Right lobe of liver (tissue), 6 donors: Measurements from ENCODE around the gene RASAL2. TPM values are rescaled to one million over a fixed set of nuclear protein-coding genes. Genes with fewer than 3 reads are reported as not detected.

Experiments used
- ATAC-seq, 4 donors: fragments of 200-7000 bp; cut with Tn5 transposase; one replicate each; pipeline ENCODE4 v1.9.1; 2020; ENCODE audit warnings: mild to moderate bottlenecking in 4 of 4, moderate library complexity in 4 of 4
- DNase-seq, 3 donors: peaks; one replicate each; pipeline ENCODE4 v3.0.0-alpha.2; 2020
- H3K27ac ChIP-seq, 3 donors: fragments of 200-600 bp; one replicate each; pipeline ENCODE4 v1.8.0; 2022
- H3K27me3 ChIP-seq, 2 donors: fragments of 200-600 bp; one replicate each; pipeline ENCODE4 v1.8.0; 2022
- H3K36me3 ChIP-seq, 4 donors: fragments of 200-600 bp; sonication (generic) in 1 of 4; one replicate each; pipeline versions ENCODE4 v1.5.1 to v1.8.0; 2017 to 2022; ENCODE audit warnings: control low read depth in 1 of 4
- H3K4me1 ChIP-seq, 4 donors: fragments of 200-600 bp; sonication (generic) in 1 of 4; one replicate each; pipeline versions ENCODE4 v1.5.1 to v1.8.0; 2017 to 2022; ENCODE audit warnings: control low read depth in 1 of 4
- H3K4me3 ChIP-seq, 3 donors: fragments of 200-600 bp; one replicate each; pipeline ENCODE4 v1.8.0; 2022
- H3K9me3 ChIP-seq, 4 donors: fragments of 200-600 bp; sonication (generic) in 1 of 4; one replicate each; pipeline versions ENCODE4 v1.5.1 to v1.8.0; 2017 to 2022; ENCODE audit warnings: control low read depth in 1 of 4
- CTCF ChIP-seq, 4 donors: fragments of 200-600 bp in 3 of 4; fragments of 450-650 bp in 1 of 4; IDR thresholded peaks; one replicate each; pipeline versions ENCODE4 v1.5.1 to v1.8.0; 2016 to 2022; ENCODE audit warnings: antibody characterized with exemption in 4 of 4, mild to moderate bottlenecking in 2 of 4
- POLR2A ChIP-seq: fragments of 450-650 bp; IDR thresholded peaks from one replicate; pipeline ENCODE4 v1.6.1; 2017; ENCODE audit warnings: antibody characterized with exemption, mild to moderate bottlenecking
- WGBS: methylation state at CpG from one replicate; pipeline ENCODE4 v1.1.6; 2018; ENCODE audit warnings: low coverage, low lambda C conversion rate; ENCODE audit not compliant: insufficient coverage; ENCODE audit errors: missing lambda C conversion rate; 5-methylcytosine and 5-hydroxymethylcytosine counted together
- intact Hi-C, 2 donors: fragments of 100-400 bp; cut with DNase I; formaldehyde crosslinking; loops; one replicate each; pipeline versions ENCODE4 v1.11.2 to v1.14.1; 2022
- total RNA-seq, 6 experiments: library from RNA; depleted of rRNA in 2 of 6; stranded (reverse); fragments of >200 nt in 2 of 6; fragmentation: NEBNext Ultra II Directional in 3 of 6; extraction: Animal tissue kit (Norgen Biotek cat#: 25700) in 3 of 6; gene quantifications; one replicate each; pipeline versions ENCODE4 v1.1.0 to v1.2.4, GENCODE V29; 2016 to 2023
- donor health status: DM: no; HTN: yes; CAD: no.
- donor health status: DM: no; HTN: no; CAD: no.
- donor health status: DM: no; HTN: no; CAD: no.
- donor health status: DM: no; HTN: yes; CAD: no.
- donor health status: DM: no; HTN: yes; CAD: no.

The RASAL2 gene
- total RNA-seq, 6 experiments from 2014 or later: 3.6 to 6.0 (median 5.2) TPM

- DNase-seq (no peak), ATAC-seq (no peak)
- H3K27ac ChIP-seq: no peak overlapping the region
- H3K36me3 ChIP-seq: no peaks in the 10 kb centered on the region
- H3K9me3 ChIP-seq: no peaks in the 10 kb centered on the region
- intact Hi-C loops: no loop called here
- H3K4me3 ChIP-seq: no peak overlapping the region
- no peaks in the 10 kb centered on the region for H3K27me3 ChIP-seq
- TF ChIP-seq CTCF (IDR thresholded peaks at IDR 0.05) (no peak), POLR2A (no peak)
- H3K4me1 ChIP-seq: no peaks in the 10 kb centered on the region
Observed at GRCh38 chr1:178124115-178124514, 30.2 kb downstream of the RASAL2 start.

DNA sequence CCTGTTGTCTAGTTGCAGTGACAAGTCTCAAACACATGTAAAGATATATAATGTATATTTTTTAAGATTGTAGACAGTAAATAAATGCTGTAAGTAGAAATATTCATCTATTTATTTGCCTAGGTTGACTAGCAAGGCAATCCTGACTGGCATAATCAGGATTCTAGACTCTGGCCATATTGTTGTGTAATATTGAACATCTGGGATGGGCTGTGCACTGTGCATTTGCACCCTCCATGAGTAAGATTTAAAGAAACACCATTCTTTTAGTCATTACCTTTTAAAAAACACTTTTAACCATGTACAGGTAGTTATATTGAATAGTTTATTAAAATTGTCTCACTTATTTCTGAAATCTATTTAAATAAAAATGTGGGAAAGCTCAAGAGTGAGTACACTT is 32.4 kb downstream of the RASAL2 start:
- intact Hi-C loops: no loop called here
- no peaks in the 10 kb centered on the region for H3K9me3 ChIP-seq
- no peak for TF ChIP-seq POLR2A
- TF ChIP-seq CTCF (IDR thresholded peaks at IDR 0.05): no peak
- H3K27ac ChIP-seq: no peak overlapping the region
- no peaks in the 10 kb centered on the region for H3K27me3 ChIP-seq
- H3K36me3 ChIP-seq: no peaks in the 10 kb centered on the region
- no peaks in the 10 kb centered on the region for H3K4me1 ChIP-seq
- DNase-seq: no peak
- ATAC-seq: peak in 1 of 4 donors; percentile 38
- H3K4me3 ChIP-seq: no peak overlapping the region

DNA sequence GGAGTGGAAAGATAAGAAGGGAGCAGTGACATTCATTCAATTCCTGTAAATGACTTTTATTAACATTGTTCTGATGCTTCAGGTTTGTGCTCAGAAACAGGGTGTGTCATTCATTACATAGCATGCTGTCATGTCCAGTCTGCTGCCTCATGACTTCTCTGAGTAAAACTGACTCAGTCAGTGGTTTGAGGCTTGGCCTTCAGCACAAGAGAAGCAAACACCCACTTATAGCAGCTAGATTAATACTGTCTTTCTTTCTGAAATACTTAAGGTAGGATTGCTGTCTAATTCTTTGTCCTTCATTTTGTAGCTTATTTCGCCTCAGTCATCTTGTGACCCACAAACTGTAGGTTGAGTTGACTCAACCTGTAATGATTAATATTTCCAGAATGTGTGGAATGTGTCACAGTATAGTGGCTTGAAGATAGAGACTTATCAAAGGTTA is 32.9 kb downstream of the RASAL2 start:
- intact Hi-C loops: no loop called here
- no peak for DNase-seq
- TF ChIP-seq POLR2A (no peak), CTCF (IDR thresholded peaks at IDR 0.05) (no peak)
- Histone ChIP-seq H3K4me3 (no peak overlapping the region), H3K4me1 (no peaks in the 10 kb centered on the region), H3K27ac (no peak overlapping the region), H3K9me3 (no peaks in the 10 kb centered on the region), H3K36me3 (no peaks in the 10 kb centered on the region), H3K27me3 (no peaks in the 10 kb centered on the region)
- WGBS: 64% methylated on average over 1 of the region's 1 CpG
- ATAC-seq: peak; percentile 35 to 93 (median 48)

DNA sequence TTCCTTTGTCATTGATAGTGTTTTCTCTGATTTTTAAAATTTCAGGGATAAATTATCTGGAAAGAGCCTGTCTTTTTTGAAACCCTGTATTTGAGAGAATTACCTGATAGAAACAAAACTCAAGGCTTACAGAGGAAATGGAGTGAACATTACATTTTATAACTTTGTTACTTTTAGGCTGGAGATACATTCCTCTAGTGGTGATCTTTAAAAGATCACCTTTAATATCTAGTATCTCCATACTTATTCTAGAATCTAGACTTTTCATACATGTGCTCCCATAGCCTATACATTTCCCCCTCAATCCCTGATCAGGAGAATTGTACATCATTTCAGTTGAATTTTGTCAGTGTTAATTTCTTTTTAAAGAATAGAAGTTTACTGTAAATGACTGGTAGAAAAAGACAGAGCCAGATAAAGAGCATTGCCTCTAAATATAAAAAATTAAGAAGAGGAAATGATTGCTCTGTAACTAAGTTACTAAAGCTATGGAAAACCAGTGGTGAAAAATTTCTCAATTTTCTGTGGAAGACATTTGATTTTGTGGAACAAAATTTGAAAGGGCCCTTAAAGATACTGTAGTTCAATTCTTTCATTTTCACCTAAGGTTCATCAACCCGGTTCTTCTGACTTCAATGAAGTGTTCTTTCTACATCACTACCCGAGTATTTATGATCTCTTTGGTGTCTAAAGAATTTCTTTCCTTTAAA is 33.7 kb downstream of the RASAL2 start:
- Histone ChIP-seq H3K4me3 (no peak overlapping the region), H3K36me3 (no peaks in the 10 kb centered on the region), H3K27ac (no peak overlapping the region), H3K27me3 (no peaks in the 10 kb centered on the region), H3K4me1 (no peaks in the 10 kb centered on the region), H3K9me3 (no peaks in the 10 kb centered on the region)
- DNase-seq: no peak
- intact Hi-C loops: no loop called here
- no peak for ATAC-seq
- TF ChIP-seq CTCF (IDR thresholded peaks at IDR 0.05) (no peak), POLR2A (no peak)
- 78% methylated on average over 2 of the region's 2 CpGs for WGBS
